NCI-H1436 treated with DMSO at 0.1 percent for 48 hours (cell line): ENCODE results near the gene KLK12.

Experiments
- DNase-seq: peaks from one replicate; lab custom pipeline; 2025; lab: John Stamatoyannopoulos, UW

Gene KLK12

DNA sequence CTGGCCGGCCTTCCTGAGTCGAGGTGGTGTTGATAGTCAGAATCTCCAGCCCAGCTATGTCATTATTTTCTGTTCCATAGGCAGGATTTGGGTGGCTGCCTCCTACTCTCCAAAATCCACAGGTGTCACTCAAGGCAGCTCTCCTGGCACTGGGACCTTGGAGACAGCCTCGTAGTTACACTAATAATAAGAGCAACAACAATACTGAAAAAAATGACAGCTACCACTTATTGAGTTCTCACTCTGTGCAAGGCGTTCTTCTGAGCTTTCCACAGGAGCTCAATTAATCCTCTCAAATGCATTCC, 12.2 kb upstream of the KLK12 start:
- DNase-seq = no peak

DNA sequence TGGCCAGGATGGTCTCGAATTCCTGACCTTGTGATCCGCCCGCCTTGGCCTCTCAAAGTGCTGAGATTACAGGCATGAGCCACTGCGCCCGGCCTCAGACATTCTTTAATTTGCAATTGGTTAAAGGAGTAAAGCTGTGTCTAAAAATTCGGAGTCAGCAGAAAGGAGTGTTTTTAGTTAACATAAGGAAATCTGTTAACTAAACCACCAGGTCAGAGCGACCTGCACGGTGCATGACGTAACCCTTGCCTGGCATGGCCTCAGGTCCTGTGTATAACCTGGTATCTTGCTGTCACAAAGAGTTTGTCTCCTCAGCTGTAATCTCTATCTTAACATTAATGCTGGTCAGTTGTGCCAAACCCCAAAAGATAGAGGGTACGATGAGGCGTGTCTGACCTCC, 9.5 kb upstream of the KLK12 start:
- no peak for DNase-seq

DNA sequence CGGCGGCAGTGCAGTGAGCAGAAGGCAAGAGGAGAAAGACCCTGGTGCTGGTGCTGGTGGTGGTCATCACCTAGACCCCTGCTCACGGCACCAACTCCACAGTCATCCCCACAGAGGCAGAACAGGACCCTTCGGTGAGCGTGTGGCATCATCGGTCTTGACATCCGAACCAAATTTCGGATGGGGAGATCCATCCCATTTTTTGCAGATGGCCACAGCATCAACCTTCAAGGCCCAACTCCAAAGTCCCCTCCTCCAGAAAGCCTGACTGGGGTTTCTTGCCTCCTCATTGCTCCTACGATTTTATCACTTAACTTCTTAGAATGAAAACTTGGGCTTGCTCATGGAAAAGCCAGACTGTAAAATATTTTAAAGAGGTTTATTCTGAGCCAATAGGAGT, 8.7 kb upstream of the KLK12 start:
- no peak for DNase-seq

DNA sequence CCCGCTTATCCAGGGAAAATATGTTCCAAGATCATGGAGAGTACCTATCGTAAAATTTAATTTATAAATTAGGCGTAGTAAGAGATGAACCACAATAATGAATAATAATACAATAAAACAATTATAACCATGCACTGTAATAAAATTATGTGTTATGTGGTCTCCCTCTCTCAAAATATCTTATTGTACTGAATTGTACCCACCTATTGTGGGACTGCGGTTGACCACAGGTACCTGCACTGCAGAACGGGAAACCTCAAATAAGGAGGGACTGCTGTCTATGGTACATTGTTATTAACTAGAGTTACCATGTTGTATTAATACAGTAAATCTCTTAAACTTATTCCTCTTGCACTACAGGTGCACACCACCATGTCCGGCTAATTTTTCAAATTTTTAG, 5.3 kb upstream of the KLK12 start:
- no peak for DNase-seq

DNA sequence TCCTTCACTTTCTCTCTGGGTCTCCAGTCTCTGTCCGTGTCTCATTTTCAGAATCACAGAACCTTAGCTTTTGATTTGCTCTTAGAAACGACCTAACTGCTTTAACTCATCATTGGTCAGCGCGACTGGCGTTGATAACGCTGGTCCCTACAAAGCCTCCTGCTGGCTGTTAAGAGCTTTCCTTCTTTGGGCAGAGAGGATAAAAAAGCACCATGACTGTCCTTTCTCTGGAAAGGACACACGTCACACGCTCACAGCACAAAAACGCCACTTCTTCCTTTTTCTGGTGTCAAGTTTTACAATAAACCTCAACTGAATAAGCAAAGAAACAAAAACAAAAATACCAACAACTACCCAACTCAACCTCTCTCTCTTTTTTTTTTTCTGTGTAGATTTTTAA, 1.7 kb upstream of the KLK12 start:
- no peak for DNase-seq

DNA sequence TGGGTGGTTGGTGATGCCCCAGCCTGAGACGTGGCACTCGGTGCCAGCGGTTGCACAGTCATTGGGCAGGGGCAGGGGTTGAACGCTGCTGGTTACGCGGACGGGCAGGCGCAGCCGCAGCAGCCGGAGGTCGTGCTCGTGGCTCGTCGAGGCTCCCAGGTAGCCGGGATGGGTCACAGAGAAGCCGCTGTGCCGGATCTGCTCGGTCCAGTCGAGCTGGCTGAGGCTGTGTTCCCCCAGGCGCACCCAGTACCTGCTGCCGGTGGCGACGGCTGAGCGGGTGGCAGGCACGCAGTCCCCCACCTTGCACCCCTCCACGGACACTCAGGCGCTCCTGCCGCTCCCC, 2.9 kb downstream of the KLK12 start:
- no peak for DNase-seq

DNA sequence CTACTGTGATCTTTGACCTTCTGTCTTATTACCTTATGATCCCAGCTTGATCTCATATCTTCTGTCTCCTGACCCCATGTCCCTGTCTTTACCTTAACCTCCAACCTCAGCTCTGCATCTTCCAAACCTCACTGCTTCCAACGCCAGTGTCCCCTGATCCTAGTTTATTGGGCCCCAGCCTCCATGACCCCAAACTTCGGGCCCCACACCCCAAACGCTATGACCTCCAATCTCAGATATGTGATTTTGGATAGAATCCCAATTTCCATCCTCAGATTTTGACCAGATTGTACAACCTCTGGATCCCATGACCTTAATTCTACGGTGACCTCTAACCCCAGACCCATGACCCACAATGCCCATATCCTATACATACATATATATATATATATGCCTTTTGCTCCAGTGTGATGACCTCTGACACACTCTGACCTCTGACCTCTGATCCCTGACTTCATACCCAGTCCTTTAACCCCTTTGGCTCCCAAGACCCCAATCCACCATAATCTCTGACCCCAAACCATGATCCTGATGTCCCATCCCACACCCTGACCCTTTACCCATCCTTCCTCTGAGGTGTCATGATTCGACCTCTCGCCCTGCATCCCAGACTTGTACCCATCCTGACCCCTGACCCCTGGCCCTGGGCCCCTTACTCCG, 3.5 kb downstream of the KLK12 start:
- no peak for DNase-seq

DNA sequence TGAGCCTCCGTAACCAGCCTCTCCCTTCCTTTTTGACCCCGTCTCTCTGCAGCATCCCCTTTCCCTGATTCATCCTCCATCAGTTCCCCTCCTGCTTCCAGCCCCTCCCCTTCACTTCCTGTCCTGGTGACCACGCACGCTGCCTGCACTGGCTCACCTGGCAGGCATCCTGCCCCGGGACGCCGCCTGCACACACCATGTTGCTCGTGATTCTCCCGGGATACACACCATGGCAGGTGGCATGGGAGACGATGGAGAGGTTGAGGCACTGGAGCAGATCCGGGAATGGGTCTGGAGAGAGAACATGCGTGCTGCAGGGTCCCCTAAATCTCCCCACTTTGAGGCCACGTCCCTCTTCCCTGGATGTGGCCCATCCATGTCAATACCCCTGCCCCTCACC, 4.2 kb downstream of the KLK12 start:
- no peak for DNase-seq

DNA sequence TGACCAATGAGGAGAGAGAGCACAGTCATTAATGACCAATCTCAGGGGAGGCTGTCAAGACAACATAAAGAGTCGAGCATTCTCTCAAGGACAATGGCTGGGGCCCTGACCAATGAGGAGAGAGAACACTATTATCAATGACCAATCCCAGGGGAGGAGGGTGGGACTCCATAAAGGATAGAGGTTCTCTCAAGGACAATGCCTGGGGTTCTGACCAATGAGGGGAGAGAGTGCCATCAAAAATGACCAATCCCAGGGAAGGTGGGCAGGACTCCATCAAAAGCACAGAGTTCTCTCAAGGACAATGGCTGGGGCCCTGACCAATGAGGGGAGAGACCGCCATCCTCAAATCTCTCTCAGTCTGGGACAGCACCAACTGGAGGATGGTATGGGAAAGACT, 5.1 kb downstream of the KLK12 start:
- no peak for DNase-seq

DNA sequence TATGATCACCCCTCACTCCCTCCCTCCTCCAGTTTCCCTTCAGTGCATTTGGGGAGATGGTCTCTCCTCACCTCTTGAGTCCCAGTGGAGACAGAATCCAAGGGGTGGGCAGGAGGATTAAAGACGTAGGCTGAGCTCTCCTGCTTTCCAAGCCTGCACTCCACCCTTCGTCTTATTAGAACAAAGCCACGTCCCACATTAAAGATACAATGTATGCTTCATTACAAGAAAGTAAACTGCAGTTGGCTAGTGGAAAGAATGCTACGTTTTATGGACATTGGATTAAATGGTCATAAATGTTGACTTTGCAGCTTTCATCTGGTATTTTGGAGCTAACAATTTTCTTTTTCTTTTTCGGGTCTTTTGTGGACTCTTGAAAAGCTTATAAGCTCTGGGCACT, 6.9 kb downstream of the KLK12 start:
- no peak for DNase-seq

DNA sequence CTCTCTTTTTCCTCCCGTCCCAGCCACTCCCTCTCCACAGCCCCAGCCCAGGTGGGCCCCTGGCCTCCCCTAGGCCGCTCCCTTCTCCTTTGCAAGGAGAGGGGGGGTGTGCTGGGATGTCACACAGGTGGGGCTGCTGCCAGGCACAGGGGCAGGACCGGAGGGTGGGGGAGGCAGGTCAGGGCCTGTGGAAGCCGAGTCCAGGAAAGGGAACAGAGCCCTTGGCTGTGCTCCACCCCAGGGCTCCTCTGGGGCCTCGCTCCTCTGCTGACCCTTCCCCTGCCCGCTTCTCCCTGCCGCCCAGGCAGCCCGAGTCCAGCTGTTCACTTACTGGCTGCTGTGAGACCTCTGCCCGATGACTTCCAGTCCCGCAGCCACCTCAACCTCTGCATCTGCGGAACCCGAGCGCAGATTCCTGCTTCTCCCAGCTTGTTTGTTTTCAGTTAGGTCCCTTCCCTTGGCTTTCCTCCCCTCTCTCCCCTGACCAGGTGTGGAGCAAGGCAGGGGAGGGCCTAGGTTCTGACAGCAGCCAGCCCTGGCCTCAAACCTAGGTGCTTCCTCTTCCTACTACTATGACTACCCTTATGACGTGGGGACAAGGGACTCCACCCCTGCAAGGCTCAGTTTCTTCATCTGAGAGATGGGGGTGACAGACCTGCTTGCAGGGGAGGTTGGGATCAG, 7.5 kb downstream of the KLK12 start:
- DNase-seq = no peak

DNA sequence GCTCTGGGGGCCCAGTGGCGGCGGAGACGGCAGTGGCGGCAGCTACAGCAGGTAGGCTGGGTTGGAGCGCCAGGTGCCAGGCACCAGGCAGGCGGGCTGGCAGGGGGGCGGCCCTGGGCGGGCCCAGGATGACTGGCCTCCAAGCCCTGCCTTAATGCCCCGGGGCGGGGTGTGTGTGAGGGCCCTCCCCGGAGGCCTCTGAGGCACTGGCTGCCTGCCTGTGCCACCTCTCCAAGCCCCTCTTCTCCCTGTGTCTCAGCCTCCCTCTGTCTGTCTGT, 8.3 kb downstream of the KLK12 start, which contains the start of gene KLK11:
TSS of gene KLK11 (minus strand) at position 63 of the 278 bp plus-strand sequence. CDS start 985 bp downstream, outside the sequence.
- peak; percentile 57 for DNase-seq

DNA sequence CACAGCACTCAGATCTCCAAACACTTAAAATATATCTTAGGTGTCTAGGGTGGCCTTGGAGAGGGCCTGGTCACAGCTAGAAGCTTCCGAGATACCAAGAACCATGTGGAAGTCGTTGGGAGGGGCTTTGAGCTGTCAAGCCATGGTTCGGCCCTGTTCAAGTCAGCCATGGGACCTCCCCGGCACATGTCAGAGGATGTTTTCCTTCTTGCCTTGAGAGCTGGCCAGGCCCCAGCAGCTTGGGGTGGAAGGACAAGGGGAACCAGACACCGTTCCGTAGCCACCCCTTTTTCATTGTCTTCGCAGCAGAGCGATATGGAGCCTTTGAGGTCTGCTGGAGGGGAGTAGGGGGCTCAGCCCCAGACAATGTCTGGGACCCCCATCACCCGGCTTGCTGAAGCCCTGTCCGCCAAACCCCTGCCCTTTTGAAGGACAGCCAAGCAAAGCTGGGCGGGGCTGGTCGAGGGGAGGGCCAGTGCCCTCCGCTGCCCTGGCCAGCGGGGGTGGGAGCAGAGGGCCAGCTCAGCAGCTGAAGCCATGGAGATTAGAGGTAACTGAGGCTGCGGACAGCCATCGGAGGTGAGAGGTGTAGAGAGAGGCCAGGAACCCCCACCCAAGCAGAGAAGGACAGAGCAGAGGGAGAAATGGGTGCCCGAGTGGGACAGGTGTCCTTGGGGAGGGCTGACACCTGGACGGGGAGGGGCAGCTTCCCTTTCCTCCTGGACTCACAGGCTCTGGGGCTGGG, 8.8 kb downstream of the KLK12 start:
- no peak for DNase-seq

DNA sequence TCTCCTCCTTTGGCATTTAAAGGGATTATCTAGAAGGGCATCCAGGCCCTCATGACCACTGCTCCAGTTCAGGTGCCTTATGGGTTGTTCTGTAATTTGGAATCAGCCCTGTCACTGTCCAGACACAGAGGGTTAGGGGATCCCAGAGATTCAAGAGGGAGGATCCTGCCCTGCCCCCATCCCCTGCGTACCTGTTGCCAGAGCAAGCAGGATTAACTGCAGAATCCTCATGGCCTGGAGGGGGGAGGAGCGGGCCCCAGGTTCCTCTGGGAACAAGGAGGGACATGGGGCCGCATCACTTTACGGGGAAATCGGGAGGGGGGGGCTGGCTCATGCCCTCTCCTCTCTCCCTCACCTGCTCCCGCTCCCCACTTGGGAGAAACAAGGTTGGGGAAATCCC, 9.4 kb downstream of the KLK12 start:
- no peak for DNase-seq

DNA sequence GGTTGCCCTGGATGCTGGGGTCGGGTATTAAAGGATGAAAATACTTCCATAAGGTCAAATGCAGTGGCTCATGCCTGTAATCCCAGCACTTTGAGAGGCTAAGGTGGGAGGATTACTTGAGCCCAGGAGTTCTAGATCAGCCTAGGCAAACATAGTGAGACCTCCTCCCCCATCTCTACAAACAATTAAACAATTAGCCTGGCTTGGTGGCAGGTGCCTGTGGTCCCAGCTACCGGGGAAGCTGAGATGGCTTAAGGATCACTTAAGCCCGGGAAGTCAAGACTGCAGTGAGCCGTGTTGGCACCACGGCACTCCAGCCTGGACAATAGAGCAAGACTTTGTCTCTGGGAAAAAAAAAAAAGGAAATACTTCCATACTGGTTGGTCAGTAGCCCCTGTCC, 9.9 kb downstream of the KLK12 start:
- DNase-seq = peak; percentile 68

DNA sequence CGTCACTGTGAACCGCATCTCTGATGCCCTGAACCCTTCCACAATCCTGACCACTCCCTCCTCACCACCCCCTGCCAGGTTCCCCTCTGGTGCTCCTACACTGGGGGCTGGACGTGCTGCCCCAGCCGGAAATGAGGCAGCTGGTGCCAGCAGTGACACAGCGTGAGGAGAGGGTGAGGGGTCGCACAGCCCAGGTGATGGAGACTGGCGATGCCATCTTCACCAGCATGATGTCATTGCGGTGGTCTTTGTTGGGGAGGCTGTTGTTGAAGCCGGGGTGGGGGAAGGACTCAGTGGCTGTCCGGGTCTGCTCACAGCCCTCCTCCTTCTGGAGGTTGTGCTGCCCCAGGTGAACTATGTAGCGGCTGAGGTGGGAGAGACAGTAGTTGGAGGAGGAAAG, 10.9 kb downstream of the KLK12 start:
- DNase-seq = no peak

DNA sequence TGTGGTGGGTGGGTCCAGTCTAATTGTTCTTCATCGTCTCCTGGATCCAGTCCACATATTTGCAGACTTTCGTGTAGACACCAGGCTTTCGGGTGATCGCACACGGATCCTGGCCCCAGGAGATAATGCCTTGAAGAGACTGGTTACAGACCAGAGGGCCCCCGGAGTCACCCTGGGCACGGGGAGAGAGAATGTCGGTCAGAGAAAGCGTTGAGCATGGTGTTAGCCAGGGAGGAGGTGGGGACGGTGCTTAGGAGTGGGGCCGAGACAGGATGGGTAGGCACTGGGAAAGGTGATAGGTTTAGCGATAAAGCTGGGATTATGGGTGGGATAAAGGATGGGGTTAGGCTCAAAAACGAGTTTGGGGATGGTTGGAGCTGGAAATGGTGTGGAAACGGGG, 12.3 kb downstream of the KLK12 start:
- no peak for DNase-seq

DNA sequence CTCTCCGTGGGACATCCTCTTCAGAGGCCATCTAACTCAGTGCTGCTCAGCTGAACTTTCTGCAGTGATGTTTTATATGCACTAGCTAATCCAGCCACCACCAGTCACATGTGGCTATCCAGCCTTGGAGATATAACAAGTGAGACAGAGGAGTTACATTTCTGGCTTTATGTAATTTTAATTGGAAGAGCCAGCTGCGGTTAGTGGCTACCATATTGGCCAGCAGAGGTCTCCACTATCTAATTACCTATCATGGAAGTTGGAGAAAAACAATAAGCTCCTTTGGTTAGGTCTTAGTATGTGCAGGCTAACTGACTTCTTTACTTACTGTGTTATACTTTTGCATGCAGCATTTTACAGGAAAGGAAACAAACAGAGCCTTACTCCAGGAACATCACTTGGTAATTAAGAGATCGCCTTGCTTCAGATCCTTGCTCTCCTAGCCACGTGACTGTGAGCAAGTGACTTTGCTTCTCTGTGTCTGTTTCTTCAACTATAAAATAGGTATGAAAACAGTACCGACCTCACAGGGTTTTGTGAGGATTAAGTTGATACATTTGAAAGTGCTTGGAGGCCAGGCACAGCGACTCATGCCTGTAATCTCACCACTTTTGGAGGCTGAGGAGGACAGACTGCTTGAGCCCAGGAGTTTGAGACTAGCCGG, 13.7 kb downstream of the KLK12 start:
- DNase-seq = peak; percentile 66

DNA sequence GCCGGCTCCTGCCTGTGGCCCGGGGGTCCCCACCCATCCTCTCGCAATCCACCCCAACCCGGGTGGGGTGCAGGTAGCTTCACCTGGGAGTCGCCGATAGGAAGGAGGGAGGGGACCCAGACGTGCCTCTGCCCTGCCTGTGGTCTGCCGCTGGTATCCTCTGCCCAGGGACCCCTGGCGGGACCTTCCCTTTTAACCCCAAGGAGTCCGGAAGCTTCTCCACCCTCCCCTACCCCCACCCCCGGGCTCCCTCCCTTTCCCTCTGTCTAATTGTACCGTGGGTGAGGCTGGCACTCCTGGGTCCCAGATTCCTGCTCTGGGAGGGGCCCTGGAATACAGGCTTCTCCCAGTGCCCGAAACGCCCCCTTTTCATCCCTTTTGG, 15.3 kb downstream of the KLK12 start, which contains the start of gene KLK10:
TSS of gene KLK10 (minus strand) at position 166 of the 382 bp plus-strand sequence. CDS start 579 bp downstream, outside the sequence.
- no peak for DNase-seq

DNA sequence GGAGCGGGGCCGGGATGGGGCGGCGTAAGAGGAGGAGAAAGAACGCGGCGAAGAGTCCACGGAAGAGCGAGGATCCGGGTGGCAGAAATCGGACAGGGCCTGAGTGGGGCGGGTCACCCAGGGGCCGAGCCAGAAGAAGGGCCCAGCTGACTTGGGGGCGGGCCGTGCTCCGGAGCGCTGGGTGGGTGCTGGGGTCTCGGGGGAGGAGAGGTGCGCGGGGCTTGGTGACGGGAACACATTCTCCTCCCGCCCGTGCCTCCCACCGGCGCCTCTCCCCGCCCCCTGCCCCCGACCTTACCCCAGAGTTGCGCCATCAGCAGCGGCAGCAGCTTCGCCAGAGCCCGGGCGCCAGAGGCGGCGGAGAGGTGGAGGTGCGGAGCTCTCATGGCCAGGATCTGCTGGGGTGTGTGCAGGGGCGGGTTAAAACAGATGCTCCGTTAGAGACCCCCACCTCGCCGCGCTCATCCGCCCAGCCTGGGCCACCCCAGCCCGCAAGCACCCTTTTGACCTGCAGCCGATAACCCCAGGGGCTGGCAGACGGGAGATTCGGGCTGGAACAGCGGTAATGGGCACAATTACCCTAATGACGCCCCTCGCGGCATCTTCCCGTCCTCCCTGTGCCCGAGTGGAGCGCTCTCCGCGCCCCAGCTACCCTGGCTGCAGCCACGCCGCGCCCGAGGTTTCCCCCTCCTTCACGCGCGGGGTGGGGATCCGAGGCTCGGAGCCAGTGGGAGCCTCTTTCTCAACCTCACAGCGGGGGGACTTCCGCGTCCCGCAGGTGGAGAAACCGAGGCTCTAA, 15.9 kb downstream of the KLK12 start:
- DNase-seq = no peak

DNA sequence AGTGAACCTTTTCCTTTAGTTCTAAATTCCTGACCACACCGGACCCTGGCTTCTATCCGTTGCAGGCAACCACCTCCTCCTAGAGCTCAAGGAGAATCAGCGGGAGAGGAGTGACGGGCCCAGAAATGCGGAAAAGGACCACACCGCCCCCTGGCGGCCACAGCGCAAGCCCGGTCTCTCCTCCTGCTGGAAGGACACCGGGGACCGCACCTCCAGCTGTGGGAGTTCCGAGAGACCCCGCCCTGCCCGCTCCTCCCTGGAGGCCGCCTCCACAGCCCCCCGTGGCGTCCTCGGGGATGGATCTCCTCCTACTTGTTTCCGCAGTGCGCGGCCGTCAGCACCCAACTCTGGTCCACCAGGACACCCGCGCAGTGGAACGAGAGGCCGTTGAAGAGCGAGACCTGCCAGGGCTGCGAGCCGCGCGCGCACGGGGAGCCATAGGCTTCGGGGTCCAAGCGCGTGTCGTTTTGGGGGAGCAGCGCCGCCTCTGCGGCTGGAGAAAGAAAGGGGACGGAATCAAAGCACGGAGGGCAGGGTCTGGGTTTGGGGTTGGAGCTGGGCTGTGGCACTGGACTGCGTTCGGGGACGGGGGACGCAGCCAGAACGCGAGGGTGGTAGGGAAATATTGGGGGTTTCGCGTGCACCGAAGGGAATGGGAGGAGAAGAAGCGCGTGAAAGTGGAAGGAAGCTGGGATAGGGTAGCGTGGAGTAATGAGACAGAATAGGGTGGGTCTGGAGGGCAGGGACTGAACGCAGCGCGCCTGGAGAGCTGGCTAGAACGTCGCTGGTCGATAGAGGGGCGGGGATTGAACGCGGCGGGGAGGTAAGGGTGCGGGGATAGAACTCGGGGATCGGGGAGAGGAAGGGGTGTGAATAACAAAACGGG, 17.8 kb downstream of the KLK12 start:
- DNase-seq = no peak
